Muscle layer of colon (tissue), 2 donors: ENCODE measurements around the gene RAB6B.

ENCODE experiments used
- H3K27ac ChIP-seq: one replicate; pipeline ENCODE4 v1.7.0; 2013; ENCODE audit warnings: low read depth, mild to moderate bottlenecking, low read length, moderate library complexity
- H3K27me3 ChIP-seq, 2 donors: one replicate each; pipeline ENCODE4 v1.7.0; 2013; ENCODE audit warnings: low read length in 2 of 2, mild to moderate bottlenecking in 2 of 2; ENCODE audit not compliant: insufficient read depth in 2 of 2, control insufficient read depth in 1 of 2
- H3K36me3 ChIP-seq: one replicate; pipeline ENCODE4 v1.7.0; 2013; ENCODE audit warnings: mild to moderate bottlenecking, low read length; ENCODE audit not compliant: insufficient read depth
- H3K4me1 ChIP-seq: one replicate; pipeline ENCODE4 v1.7.0; 2013; ENCODE audit warnings: mild to moderate bottlenecking, low read length; ENCODE audit not compliant: insufficient read depth
- H3K4me3 ChIP-seq, 2 donors: one replicate each; pipeline ENCODE4 v1.7.0; 2013; ENCODE audit warnings: low read length in 2 of 2, low read depth in 1 of 2, mild to moderate bottlenecking in 1 of 2, moderate library complexity in 1 of 2
- H3K9ac ChIP-seq: one replicate; pipeline ENCODE4 v1.7.0; 2013; ENCODE audit warnings: low read length
- H3K9me3 ChIP-seq: one replicate; pipeline ENCODE4 v1.7.0; 2013; ENCODE audit warnings: mild to moderate bottlenecking, low read length
- donor health status: abdominal sarcoma.
- donor health status: Adenocarcinoma of cecum.

The RAB6B gene

DNA sequence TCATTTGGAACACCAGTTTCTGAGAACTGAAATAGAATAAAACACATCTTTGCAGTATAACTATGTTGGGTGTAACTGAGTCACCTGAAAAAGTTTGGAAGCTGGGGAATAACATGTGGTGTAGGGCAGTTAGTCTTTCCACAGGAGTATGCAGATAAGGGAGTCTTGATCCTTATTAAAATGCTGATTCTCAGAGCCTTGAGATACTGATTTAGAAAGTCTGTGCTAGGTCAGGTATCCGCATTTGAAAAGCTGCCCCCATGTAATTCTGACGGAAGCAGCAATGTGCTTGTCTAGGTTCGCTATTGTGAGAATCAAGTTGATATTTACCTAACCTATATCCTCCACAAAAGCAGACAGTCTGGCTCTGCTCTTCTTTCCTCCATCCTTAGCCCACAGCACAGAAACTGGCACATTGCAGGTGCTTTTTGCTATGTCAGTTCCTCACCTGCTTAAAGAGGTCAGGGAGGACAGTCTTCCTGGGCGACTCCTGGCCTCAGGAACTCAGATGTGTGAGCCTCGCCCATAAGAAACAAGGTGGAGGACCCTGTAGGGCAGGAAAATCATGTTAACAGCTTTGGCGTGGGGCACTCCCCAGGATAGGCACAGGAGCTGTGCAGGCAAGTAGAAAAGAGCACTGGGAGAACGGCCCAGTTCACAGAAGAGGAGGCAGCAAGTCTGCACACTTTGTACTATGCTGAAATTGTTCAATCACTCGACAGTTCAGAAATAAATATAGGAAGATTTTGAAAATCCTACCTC, 117.7 kb downstream of the RAB6B start:
- H3K4me3 ChIP-seq, result no peak overlapping the region
- no peaks in the 10 kb centered on the region for H3K27me3 ChIP-seq
- no peaks in the 10 kb centered on the region for H3K4me1 ChIP-seq
- H3K9ac ChIP-seq, result no peak overlapping the region
- no peak overlapping the region for H3K27ac ChIP-seq
- H3K36me3 ChIP-seq, result no peaks in the 10 kb centered on the region
- H3K9me3 ChIP-seq, result no peaks in the 10 kb centered on the region

DNA sequence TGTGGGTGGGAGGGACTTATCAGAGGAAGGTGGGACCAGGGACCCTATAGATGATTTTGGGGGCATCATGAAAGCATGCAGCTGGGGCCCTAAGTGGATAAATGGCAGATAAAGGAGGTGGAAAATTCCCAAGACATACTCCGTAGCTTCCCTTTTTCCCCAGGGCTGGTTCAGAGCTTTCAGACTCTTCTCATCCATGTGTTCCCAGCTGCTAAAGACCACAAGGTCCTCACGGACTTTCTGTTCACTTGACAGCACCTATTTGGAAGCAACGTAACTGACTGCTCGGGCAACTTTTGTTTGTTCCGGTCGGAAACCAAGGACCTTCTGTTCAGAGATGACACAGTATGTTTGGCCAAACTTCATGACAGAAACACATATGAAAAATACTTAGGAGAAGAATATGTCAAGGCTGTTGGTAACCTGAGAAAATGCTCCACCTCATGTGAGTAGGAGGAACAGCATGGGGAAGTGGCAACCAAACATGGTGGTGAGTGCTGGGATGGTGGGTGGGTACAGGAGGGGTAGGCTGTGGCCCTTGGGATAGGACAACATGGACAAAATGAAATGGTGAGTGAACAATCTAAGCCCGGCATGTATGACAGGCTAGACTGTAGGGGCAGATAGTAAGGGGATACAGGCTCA, 118.8 kb downstream of the RAB6B start:
- no peak overlapping the region for H3K27ac ChIP-seq
- no peaks in the 10 kb centered on the region for H3K9me3 ChIP-seq
- no peak overlapping the region for H3K4me3 ChIP-seq
- no peaks in the 10 kb centered on the region for H3K27me3 ChIP-seq
- H3K9ac ChIP-seq, result no peak overlapping the region
- H3K36me3 ChIP-seq, result no peaks in the 10 kb centered on the region
- no peaks in the 10 kb centered on the region for H3K4me1 ChIP-seq

DNA sequence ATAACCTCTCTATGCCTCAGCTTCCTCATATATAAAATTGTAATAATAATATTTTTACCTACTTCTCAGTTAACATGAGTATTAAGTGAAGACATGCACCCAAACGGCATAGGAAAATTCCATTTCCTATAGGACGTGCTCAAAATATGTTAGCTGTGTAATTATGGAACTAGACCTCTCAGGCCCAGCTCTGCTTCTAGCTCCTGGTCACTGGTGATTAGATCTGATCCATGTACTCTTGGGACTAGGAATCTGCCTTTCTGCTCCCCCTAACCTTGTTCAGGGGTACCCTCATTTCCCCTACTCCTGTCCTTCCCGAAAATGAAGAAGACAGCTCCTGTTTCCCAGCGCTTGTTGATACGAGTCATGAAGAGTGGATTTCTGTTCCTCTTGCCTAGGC, 119.8 kb downstream of the RAB6B start:
- H3K4me3 ChIP-seq, result no peak overlapping the region
- no peaks in the 10 kb centered on the region for H3K27me3 ChIP-seq
- H3K36me3 ChIP-seq, result no peaks in the 10 kb centered on the region

DNA sequence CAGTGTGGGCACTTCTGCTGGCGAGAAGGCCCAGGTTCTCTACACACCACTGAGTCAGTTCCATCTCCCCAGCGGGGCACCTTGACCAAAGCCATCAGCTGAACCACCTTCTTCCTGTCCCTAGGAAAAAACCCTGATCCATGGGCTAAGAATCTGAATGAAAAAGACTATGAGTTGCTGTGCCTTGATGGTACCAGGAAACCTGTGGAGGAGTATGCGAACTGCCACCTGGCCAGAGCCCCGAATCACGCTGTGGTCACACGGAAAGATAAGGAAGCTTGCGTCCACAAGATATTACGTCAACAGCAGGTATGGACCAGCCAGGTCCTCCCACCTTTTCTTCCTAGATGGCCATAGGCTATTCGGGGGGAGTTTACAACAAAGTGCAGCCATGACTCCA, 120.4 kb downstream of the RAB6B start:
- no peaks in the 10 kb centered on the region for H3K27me3 ChIP-seq
- no peaks in the 10 kb centered on the region for H3K36me3 ChIP-seq
- H3K9ac ChIP-seq, result no peak overlapping the region
- no peaks in the 10 kb centered on the region for H3K9me3 ChIP-seq
- no peaks in the 10 kb centered on the region for H3K4me1 ChIP-seq
- no peak overlapping the region for H3K27ac ChIP-seq
- H3K4me3 ChIP-seq, result no peak overlapping the region

More for the DNA sequence above, 119.8 kb downstream of the RAB6B start:
- Histone ChIP-seq H3K9ac (no peak overlapping the region), H3K9me3 (no peaks in the 10 kb centered on the region), H3K4me1 (no peaks in the 10 kb centered on the region), H3K27ac (no peak overlapping the region)
